PC-3 (cell line): ENCODE measurements around the gene PRDM10. TPM values are rescaled to one million over a fixed set of nuclear protein-coding genes. Genes with fewer than 3 reads are reported as not detected.

ENCODE experiments used
- ATAC-seq: fragments of 200-7000 bp; cut with Tn5 transposase; 2 replicates; pipeline ENCODE4 v1.9.1; 2020; ENCODE audit warnings: mild to moderate bottlenecking, moderate library complexity
- BruUV-seq: library from RNA; stranded (reverse); fragments of 400-500 nt; replicated peaks from 2 replicates; lab custom pipeline; 2021; lab: Mats Ljungman, UMichigan
- CTCF ChIA-PET: fragments of 300-600 bp; sonication (Branson Sonifier 250); formaldehyde crosslinking; loops from one replicate; lab custom pipeline; 2022; ENCODE audit warnings: antibody characterized with exemption; lab: Charles Lee
- POLR2A ChIA-PET: fragments of 300-600 bp; sonication (Branson Sonifier 250); formaldehyde crosslinking; loops from one replicate; lab custom pipeline; 2022; ENCODE audit warnings: antibody characterized with exemption; ENCODE audit not compliant: unreplicated experiment; lab: Charles Lee
- DNase-seq: peaks from one replicate; pipeline ENCODE4 v3.0.0-alpha.2; 2015
- H2AFZ ChIP-seq: fragments of 300-600 bp; sonication (generic); 2 replicates; pipeline ENCODE4 v1.6.0; 2016; ENCODE audit warnings: antibody characterized with exemption, low read length
- H3F3A ChIP-seq: fragments of 300-600 bp; sonication (generic); one replicate; pipeline ENCODE4 v1.6.0; 2017; ENCODE audit warnings: antibody characterized with exemption, low read length, control low read depth, mild to moderate bottlenecking; ENCODE audit not compliant: unreplicated experiment
- H3K27ac ChIP-seq: fragments of 300-600 bp; sonication (generic); 2 replicates; pipeline ENCODE4 v1.5.1; 2016; ENCODE audit warnings: mild to moderate bottlenecking, low read length
- H3K27me3 ChIP-seq: fragments of 300-600 bp; sonication (generic); 2 replicates; pipeline ENCODE4 v1.6.1; 2016; ENCODE audit warnings: low read length, mixed read lengths
- H3K36me3 ChIP-seq: fragments of 300-600 bp; sonication (generic); 2 replicates; pipeline ENCODE4 v1.6.1; 2016; ENCODE audit warnings: low read depth, mixed run types, low read length, mixed read lengths
- H3K4me1 ChIP-seq: fragments of 300-600 bp; sonication (generic); 2 replicates; pipeline ENCODE4 v1.5.1; 2016; ENCODE audit warnings: low read length; ENCODE audit not compliant: insufficient read depth
- H3K4me2 ChIP-seq: fragments of 300-600 bp; sonication (generic); 2 replicates; pipeline ENCODE4 v1.6.0; 2016; ENCODE audit warnings: low read length
- H3K4me3 ChIP-seq: fragments of 300-600 bp; sonication (generic); 2 replicates; pipeline ENCODE4 v1.5.1; 2016; ENCODE audit warnings: mild to moderate bottlenecking, low read length, mixed read lengths
- H3K79me2 ChIP-seq: fragments of 300-600 bp; sonication (generic); 2 replicates; pipeline ENCODE4 v1.6.1; 2017; ENCODE audit warnings: low read length, mixed read lengths
- H3K9ac ChIP-seq: fragments of 300-600 bp; sonication (generic); 2 replicates; pipeline ENCODE4 v1.6.0; 2016; ENCODE audit warnings: mild to moderate bottlenecking, low read length
- H3K9me2 ChIP-seq: fragments of 300-600 bp; sonication (generic); replicated peaks from 2 replicates; pipeline ENCODE4 v1.6.1; 2016; ENCODE audit warnings: mixed run types, low read length, mixed read lengths
- H3K9me3 ChIP-seq: fragments of 300-600 bp; sonication (generic); 2 replicates; pipeline ENCODE4 v1.6.1; 2016; ENCODE audit warnings: low read length, mixed read lengths
- H4K20me1 ChIP-seq: fragments of 300-600 bp; sonication (generic); 2 replicates; pipeline ENCODE4 v1.6.1; 2016; ENCODE audit warnings: low read length, mixed read lengths
- CTCF ChIP-seq: fragments of 300-600 bp; sonication (generic); conservative IDR thresholded peaks from 2 replicates; pipeline ENCODE4 v1.5.1; 2017; ENCODE audit warnings: antibody characterized with exemption, low read depth, mild to moderate bottlenecking, low read length
- EZH2 ChIP-seq: fragments of 300-600 bp; sonication (generic); IDR thresholded peaks from one replicate; pipeline ENCODE4 v1.6.1; 2017; ENCODE audit warnings: antibody characterized with exemption, mild to moderate bottlenecking, low read length; ENCODE audit not compliant: unreplicated experiment
- EZH2phosphoT487 ChIP-seq: fragments of 300-600 bp; sonication (generic); IDR thresholded peaks from 2 replicates; pipeline ENCODE4 v1.6.1; 2018; ENCODE audit warnings: mild to moderate bottlenecking, antibody characterized with exemption, low read length, borderline replicate concordance
- intact Hi-C: fragments of 100-400 bp; cut with micrococcal nuclease; formaldehyde crosslinking; loops from 2 replicates; pipeline ENCODE4 v1.9.0; 2023
- total RNA-seq: library from RNA; depleted of rRNA; stranded (reverse); fragments of >200 nt; gene quantifications from 2 replicates; pipeline ENCODE4 v1.2.3, GENCODE V29; 2014

The PRDM10 gene
- total RNA-seq, 1 experiment from 2014 or later, result 7.3 TPM

DNA sequence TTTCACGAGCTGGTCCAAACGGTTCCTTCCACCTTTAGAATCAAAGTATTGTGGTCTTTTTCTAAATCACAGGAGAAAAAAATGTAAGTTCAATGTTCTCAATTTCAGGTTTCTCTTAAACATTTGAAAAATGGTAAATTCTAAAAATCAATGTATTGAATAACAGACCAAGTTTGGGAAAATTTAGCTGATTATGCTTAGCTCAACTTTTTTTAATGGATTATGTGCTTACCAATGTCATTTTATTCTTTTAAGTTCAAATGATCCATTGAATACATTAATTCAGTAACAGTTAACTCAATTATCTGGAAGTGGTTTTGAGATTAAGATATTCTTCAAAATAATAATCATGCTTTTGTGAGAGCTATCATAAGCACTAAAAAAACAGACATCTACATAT, 5.1 kb downstream of the PRDM10 start:
- no peak for DNase-seq
- intact Hi-C loops, result no loop called here
- Histone ChIP-seq H4K20me1 (no peaks in the 10 kb centered on the region), H3K4me3 (no peak overlapping the region), H3K27me3 (no peaks in the 10 kb centered on the region), H3F3A (peaks cover 4% of the 10 kb centered on the region), H3K9me3 (no peaks in the 10 kb centered on the region), H3K9ac (no peak overlapping the region), H3K36me3 (peaks cover 10% of the 10 kb centered on the region; the same call in 1 of the 2 replicates), H3K27ac (no peak overlapping the region), H3K4me1 (peaks cover 15% of the 10 kb centered on the region), H3K4me2 (no peak overlapping the region), H2AFZ (no peak overlapping the region), H3K9me2 (no peaks in the 10 kb centered on the region), H3K79me2 (peaks cover 67% of the 10 kb centered on the region)
- no peak for TF ChIP-seq EZH2
- no peak for TF ChIP-seq EZH2phosphoT487
- no peak for TF ChIP-seq CTCF
- no TSS peak for BruUV-seq
- POLR2A ChIA-PET, result no interaction called here
- CTCF ChIA-PET, result no interaction called here
- no peak for ATAC-seq

DNA sequence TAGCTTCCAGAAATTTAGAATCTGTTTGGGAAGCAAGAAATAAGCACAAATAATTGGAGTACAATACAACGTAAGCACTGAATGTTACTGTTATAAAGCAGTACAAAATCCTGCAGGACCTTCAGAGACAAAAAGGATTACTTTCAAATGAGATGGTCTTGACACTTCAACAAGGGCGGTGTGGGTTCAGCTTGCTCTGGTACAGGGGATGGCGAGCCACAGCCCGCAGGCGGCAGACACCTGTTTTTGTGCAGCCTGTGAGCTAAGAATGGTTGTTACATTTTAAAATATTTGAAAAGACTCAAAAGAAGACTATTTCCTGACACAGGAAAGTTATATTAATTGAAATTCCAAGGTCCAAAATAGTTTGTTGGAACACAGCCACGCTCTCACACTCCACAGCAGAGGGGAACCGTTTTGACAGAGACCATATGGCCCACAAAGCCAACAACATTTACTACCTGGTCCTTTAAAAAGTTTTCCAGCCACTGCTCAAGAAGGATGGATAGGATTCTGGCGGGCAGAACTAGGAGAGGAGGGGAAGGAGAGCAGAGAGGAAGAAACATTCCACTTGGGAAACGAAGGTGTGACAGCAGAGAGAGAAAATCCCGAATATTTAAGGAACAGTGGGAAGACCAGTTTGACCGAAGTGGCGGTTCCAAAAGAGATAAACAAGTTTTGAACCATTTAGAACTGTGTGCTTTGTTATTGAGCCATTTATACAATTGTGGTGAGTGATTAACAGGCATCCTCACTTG, 6.3 kb downstream of the PRDM10 start:
- H3K27ac ChIP-seq, result no peak overlapping the region
- POLR2A ChIA-PET, result no interaction called here

More for the DNA sequence above, 6.3 kb downstream of the PRDM10 start:
- CTCF ChIA-PET, result no interaction called here
- H2AFZ ChIP-seq, result no peak overlapping the region
- H3K9ac ChIP-seq, result no peak overlapping the region
- no peaks in the 10 kb centered on the region for H3K27me3 ChIP-seq
- no peaks in the 10 kb centered on the region for H3K9me2 ChIP-seq
- H3F3A ChIP-seq, result peaks cover 4% of the 10 kb centered on the region
- no peak for TF ChIP-seq EZH2
- TF ChIP-seq EZH2phosphoT487, result no peak
- no peak for TF ChIP-seq CTCF
- peaks cover 10% of the 10 kb centered on the region; the same call in 1 of the 2 replicates for H3K36me3 ChIP-seq
- peaks cover 61% of the 10 kb centered on the region for H3K79me2 ChIP-seq
- H3K9me3 ChIP-seq, result no peaks in the 10 kb centered on the region
- DNase-seq (no peak), ATAC-seq (no peak)
- no peak overlapping the region for H3K4me2 ChIP-seq
- no peak overlapping the region for H3K4me3 ChIP-seq
- BruUV-seq, result no TSS peak
- intact Hi-C loops, result no loop called here
- no peaks in the 10 kb centered on the region for H4K20me1 ChIP-seq
- H3K4me1 ChIP-seq, result peaks cover 15% of the 10 kb centered on the region
